ENCODE data around the gene DHH.
A peak's percentile ranks its signal among the peaks of the same experiment; 100 is the strongest.
"Not testable (repeated sequence)": the region's sequence is repeated elsewhere in the genome, so short reads cannot be mapped to it uniquely, and the experiment has no call there.

DHH gene

DNA sequence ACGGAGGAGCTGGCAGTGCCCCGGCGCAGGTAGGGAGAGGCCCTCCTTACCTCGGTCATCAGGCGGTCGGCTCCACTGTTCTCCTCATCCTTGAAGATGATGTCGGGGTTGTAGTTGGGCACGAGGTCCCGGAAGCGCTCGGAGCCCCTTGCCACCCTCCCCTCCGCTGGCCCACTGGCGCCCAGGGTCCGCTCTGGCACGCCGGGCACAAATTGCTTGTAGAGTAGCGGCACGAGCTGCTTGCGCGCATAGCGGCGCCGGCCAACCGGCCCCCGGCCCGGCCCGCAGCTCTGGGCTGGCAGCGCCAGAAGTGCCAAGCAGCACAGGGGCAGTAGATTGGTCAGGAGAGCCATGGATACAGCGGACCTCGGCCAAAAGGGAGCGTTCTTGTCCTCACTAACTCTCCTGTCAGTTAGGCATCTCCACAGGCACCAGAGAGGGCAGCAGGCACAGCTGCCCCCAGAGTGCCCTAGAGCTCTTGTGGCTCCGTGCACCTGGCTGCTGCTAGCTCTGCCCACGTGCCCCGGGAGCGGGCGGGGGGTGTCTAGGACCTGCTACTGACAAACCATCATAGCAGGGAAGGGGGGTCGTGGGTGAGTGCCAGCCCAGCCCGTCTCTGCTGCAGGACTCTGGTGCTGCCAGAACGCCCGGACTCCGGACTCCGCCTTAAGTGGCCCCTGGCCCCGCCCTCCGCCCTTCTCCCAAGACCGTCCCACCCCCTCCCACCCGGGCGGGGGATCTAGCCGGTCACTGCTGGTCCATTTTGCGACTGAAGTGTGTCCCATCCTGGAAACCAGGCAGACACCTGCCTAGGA lies at the start of gene DHH:
DHH (minus strand) TSS at position 642 of the 815 bp plus-strand sequence; CDS start at position 353, 289 bp downstream.
- no peak for DNase-seq

DNA sequence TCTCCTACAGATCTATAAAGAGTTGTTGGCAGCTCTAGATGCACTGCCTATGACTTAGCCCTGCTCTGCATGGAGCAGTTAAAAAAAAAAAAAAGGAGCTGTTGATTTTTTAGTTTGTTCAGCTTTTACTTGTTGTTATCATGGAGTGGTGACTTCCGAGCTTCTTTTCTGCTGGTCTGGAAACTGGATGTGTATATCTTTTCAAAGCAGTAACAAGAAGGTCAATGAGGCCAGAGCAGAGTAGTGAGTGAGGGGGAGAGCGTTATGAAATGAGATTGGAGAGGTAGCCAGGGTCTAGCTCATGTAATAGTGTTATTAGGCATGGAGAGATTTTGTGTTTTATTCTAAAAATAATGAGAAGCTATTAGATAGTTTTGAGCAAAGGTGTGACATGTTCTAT lies 49.8 kb upstream of the DHH start:
- DNase-seq, result no peak

DNA sequence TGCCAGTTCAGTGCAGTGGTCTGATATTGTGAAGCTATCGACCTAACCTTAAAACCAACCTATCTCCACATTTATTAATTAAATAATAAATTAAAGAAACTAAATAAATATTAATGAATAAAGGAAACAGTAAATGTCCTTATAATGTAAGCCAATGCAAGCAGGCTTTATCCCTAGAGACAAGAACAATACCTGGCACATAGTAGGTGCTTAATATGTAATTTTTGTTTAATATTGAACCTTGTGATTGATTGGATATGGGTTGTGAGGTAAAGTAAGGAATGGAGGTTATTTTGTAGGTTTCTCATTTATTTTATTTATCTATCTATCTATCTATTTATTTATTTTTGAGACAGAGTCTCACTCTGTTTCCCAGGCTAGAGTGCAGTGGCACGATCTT lies 44.4 kb upstream of the DHH start:
- DNase-seq, result no peak

DNA sequence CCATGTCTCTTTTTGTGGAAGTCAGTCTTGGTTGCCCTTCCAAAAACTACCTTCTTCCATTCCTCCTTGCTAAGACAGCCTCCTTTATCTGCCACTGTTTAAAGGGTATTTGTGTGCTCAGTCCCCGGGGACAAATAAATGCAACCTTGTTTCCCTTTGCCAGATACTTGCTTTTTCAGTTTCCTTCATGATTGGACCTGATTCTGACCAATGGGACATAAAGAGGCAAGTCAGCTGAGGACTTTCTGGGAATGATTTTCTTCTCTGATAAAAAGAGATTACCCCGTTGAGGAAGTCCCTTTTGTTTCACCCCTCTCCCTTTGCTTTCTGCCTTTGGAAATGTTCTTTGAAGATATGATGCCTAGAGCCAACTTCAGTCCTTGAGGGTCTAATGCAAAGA lies 44.0 kb upstream of the DHH start:
- peak; percentile 50 for DNase-seq

DNA sequence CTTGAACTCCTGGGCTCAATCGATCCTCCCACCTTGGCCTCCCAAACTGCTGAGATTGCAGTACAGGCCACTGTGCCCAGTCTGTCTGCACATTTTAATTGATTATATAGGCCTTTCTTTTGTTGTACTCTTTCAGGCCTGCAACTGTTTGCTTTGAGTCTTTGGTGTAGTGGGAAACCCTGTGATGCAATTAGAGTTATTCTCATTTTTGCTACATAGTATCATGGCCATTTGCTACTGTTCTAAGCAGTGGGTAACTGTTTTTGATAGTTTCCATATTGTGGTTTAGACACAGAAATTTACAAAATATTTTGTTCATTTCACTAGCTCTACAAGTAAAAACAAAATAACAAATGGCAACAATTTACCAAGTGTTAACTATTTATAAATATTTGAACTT lies 42.9 kb upstream of the DHH start:
- no peak for DNase-seq

DNA sequence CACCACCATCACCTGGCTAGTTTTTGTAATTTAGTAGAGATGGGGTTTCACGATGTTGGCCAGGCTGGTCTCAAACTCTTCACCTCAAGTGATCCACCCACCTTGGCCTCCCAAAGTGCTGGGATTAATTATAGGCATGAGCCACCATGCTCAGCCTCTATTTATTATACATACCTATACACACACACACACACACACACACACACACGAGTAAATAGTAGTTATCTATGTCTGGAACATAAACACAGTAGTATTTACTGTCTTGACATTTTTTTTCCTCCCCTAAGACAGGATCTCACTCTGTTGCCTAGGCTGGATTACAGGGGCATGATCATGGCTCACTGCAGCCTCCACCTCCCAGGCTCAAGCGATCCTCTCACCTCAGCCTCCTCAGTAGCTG lies 42.4 kb upstream of the DHH start:
- not testable (repeated sequence) for DNase-seq

DNA sequence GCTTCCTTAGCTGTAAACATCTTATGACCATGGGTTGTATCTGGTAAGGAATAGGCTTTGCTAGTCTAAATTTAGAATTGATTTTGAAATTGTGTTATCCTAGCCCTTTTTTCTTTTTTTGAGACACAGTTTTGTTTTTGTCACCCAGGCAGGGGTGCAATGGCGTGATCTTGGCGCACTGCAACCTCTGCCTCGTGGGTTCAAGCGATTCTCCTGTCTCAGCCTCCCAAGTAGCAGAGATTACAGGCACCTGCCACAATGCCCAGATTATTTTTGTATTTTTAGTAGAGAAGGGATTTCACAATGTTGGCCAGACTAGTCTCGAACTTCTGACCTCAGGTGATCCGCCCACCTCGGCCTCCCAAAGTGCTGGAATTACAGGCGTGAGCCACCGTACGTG lies 39.0 kb upstream of the DHH start:
- DNase-seq, result no peak

DNA sequence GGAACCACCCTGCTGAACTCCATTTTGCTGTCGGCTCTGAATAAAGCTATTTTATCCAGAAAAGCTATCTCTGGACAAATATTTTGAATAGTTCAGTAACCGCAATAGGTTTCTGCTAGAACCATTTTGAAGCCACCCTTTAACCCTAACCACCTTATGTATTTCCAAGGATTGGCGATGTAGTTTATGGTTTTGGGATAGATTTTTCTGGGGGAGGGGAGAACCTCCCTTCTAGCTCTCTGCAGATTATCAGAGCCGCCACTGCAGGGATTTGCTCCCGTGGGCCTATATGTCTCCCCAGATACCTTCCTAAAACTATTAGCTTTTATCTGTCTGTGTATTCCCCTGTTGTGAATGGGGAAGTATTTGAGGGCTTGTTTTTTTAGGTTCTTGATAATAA lies 38.4 kb upstream of the DHH start:
- no peak for DNase-seq

DNA sequence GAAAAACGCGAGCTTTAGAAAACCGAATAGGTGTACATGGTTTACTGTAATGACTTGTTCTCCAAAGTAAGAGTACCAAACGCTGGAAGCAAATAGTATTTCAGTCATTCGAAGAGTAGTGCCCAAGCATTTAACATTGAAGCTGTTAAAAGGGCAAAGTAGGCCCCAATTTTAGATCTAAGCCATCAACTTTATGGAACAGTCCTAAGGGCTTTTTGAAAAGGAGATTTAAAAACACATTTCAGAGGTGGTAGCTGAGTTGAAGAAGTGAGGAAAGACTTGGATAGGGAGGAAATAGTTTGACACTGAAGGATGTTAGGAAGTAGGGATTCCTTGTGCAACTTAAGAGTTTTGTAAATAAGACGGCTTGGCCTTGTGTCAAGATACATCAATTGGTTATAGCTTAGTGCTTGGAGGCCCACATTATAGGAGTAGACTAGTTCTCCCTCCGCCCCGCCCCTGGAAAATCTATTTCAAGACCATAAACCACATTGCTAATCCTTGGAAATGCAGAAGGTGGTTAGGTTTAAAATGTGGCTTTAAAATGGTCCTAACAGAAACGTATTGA lies 37.4 kb upstream of the DHH start:
- peak; percentile 59 for DNase-seq

DNA sequence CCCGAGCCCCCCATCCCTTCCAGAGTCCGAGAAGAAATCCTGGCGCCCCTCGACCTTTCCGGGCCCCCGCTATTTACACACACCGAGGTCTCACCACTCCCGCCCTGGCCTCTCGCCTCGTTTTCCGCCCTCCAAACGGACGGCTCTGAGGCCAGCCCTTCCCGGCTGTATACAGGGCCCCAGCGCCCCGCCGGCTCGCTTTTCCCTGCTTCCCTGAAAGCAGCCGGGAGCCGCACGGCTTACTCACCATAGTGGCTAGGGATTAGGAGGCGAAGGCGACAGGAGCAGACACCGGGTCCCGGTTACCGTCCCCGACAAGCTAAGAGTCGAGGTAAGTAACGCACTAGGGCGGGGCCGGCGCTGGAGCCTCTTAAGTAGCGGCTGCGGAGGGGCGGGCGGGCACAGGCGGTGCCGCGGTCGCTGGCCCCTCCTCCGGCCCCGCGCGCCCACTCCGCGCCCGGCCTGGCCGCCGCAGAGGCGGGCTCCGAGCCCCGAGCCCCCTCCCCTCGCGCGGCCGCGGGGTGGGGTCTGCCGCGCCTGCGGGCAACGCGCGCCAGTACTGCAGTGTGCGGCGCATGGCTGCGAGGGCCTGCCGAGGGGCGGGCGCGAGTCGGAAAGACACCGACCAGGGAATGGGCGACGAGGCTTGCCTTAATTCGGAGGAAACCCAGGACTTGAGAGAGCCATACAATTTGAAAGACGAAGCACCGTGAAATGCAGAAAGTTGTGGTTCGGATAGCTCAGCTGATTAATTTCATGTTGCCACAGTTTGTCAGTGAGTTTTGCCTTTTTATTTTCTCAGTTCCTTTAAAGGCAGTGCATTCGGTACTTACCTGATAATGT lies 36.7 kb upstream of the DHH start, which contains the start of gene TUBA1B:
TUBA1B (minus strand) TSS at position 345 of the 843 bp plus-strand sequence; CDS start at position 250, 95 bp downstream.
- peak; percentile 88 for DNase-seq

DNA sequence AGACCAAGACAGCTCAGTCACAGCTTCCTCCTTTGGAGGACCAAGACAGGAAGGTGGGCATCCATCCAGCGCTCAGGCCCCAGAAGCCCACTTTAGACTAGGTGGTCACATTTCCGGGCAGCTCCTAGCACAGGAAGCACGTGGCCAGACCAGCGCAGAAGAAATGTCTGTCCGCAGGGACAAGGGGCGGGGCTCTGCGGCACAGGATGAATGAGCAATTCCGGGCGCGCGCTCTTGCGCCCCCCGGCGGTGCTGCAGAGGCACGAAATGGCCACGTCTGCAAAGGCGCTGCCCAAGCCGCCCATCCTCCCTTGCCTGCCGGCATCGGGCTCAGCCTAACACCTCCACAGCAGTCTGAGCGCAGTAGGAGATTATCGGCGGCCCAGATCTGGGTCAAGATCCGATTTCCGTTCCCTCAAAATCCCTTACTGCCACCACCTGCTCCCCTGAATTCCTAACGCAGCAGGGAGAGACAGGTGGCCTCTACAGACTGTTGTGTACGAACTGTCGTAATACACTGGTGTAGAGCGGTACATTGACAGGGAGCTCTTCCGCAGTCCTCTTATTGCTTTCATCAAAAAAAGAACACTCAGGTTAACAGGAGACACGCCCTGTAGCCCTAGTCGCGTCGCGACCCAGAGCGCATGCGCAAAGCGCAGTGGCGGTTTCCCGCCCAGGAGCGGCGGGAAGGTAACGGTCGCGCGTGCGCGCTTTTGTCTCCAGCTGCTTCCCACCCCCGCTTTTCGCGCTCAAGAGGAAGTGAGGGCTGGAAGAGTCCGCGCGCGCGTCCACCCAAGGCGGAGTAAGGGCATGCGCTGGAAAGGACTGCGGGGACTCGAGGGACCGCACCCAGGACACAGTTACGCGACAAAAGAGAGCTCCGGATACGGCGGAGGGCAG lies 35.8 kb upstream of the DHH start:
- DNase-seq, result peak; percentile 96

DNA sequence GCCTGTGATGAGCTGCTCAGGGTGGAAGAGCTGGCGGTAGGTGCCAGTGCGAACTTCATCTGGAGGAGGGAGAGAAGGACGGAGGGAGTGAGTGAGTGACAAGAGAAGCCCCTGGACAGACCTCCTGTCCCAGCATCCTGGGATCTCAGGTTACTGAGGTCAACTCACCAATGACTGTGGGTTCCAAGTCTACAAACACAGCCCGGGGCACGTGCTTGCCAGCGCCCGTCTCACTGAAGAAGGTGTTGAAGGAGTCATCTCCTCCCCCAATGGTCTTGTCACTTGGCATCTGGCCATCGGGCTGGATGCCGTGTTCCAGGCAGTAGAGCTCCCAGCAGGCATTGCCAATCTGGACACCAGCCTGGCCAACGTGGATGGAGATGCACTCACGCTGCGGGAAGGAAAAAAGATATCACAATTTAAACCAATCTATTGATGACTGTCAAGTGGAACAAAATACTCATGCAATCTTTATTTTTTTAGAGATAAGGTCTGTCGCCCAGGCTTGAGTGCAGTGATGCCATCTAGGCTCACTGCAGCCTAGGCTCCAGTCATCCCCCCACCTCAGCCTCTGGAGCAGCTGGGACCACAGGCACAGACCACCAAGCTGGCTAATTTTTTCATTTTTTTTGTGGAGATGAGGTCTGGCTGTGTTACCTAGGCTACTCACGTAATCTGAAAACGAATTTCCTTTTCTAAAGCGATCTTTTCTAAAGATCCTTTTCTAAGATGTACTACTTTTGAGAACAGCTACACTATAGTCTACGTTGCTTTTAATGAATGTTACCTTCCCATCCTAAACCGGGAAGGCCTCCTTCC lies 34.9 kb upstream of the DHH start:
- DNase-seq, result no peak

DNA sequence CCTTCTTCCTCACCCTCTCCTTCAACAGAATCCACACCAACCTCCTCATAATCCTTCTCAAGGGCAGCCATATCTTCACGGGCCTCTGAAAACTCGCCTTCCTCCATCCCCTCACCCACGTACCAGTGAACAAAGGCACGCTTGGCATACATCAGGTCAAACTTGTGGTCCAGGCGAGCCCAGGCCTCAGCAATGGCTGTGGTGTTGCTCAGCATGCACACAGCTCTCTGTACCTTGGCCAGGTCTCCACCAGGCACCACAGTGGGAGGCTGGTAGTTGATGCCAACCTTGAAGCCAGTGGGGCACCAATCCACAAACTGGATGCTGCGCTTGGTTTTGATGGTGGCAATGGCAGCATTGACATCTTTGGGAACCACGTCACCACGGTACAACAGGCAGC lies 33.4 kb upstream of the DHH start:
- not testable (repeated sequence) for DNase-seq

DNA sequence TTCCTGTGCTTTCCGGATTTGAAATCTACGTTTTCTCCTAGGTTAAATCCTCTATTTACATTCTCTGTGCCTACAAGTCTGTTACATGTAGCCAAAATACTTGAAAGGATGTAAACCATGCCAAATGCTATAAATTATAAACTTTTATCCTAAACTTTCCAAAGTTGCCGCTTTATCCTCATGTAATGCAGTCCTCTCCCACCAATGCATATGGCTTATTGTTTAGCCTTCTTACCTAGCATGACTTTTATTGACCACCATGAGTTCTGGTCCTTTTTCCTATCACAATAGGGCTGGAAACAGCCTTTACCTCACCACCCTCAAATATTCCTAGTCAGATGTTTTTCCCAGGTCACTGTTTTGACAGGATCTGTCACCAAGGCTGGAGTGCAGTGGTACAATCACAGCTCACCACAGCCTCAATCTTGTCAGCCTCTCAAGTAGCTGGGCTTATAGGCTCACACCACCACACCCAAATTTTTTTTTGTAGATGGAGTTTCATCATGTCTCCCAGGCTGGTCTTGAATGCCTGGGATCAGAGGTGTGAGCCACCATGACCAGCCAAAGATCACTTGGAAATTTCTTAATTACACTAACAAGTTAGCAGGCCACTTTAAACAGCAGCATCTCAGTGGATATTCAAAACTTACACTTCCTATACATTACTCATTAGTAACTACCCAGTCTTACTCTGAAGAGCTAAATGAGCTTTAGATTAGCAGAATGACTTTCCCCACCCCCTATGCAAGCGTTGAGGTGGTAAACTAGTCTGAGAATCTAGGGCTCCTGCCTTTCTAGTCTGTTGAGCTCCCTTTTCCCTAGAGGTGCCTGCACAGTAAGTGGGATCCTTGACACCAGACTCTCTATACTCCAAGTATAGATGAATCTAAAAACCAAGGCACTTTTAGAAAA lies 32.5 kb upstream of the DHH start:
- DNase-seq, result peak; percentile 54

DNA sequence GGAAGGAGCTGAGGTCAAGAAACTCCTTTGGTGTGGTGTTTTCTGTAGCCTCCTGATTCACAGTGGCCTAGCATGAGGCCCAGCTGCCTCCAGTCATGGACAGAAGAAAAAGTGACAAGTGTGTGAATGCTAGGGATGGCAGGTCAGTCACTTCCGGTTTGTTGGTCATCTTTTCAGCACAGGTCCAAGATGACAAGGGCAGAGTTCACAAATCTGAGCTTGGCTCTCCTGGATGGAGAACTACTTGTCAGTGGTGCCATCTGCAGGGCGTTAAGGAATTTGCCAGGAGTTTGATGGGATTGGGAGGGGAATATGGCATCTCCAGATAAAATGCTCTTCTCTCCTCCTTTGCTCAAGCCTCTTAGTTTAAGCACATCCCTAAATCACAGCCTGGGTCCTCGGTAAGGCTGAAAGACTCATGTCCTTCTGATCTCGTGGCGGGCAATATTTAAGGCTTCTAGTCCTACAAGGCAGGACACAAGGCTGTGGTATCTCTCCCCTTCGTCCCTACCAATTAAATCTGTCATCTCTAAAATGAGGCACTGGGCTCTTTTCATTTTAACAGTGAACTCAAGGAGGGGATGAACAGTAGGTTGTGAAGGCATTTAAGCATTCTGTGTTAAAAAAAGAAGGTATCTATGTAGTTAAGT lies 26.6 kb upstream of the DHH start:
- DNase-seq, result peak; percentile 26

DNA sequence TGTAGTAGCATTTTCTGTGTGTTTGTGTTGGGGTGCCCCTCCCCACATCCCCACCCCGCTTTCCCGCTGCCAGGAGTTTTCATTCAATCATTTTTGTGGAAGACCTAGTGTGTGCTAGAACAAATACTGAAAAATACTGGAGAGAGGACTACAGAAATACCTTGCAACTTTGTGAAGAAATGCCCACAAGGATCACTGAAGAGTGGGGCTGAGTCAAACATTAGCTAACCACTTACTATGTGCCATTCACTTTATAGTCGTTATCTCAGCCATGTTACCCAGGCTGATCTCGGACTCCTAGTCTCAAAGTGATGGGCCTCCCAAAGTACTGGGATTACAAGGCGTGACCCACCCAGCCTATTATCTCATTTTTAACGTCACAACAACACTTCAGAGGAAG lies 16.6 kb upstream of the DHH start:
- peak; percentile 50 for DNase-seq

DNA sequence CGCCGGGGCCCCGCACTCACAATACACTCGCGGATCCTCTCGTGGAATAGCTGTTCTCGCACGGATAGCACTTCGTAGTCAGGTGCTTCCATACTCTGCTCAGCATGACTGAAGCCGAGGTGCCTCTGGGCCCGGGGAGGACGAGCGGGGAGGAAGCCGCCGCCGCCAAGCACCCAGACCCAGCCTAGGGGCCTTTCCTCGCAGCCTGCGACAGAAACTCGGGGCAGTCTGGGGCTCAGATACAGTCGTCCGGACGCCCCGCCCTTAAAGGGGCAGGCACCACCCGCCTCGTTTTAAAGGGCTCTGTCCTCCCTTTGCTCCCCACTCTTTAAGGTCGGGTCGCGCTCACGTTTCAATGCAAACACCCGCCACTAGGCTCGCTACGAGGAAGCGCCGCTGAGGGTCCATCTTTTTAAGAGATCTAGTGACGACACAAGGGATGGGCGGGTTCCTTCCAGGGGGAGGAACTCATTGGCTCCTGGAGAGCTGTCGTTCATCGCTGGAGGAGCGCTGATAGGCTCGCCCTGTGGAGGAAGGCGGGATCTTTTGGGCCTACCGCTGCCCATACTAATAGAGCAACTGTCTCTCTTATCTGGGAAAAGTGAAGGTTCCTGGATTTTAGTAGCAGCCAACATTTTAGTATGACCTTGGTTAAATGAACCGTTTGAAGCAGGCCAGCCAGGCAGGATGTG lies 16.0 kb upstream of the DHH start, which contains the start of gene LMBR1L:
LMBR1L (minus strand) TSS at position 384 of the 692 bp plus-strand sequence; CDS start at position 92, 292 bp downstream.
- DNase-seq, result peak; percentile 99

DNA sequence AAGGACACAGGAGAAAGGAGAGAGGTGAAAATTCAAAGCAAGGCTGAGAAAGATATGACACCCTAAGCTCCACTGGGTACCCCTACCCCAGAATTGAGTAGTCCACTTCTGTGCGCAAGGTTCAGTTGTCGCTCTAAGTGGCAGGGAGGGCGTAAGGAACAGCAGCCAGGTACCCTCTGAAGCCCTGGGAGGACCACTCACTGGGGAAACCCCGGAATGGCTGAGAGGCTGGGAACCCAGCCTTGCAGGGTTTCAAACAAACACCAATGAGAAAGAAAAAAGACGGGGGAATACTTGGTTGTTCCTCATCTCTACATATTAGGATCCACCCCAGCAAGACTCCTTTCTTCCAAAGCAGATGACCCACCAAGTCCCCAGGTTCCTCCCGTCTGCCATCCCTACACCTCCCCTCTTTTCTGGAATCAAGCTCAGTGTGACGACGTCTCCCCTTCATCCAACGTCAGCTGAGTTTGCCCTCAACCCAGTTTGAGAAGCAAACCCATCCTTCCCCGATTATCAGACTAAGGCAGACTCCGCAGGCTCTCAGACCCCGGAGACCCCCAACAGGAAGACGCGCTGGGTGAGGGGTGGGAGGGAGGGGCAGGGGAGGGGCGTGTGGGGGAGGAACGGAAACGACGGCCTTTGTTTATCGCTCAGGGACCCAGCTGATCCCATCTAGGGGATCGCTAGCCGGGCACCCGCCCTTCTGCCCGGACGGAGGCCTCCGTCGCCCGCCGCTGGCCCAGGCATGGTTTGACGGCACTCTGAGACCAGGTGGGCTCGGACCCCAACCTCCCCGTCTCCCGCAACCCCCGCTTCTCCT lies 15.3 kb upstream of the DHH start:
- DNase-seq, result no peak

Data from hematopoietic multipotent progenitor cell treated with erythropoietin and hydrocortisone succinate and interleukin-3 and kit ligand, for 8 days (in vitro differentiated cells).